ENCODE results near the gene RAB11B.
A peak's percentile ranks its signal among the peaks of the same experiment; 100 is the strongest.
"Not testable (repeated sequence)": the region's sequence is repeated elsewhere in the genome, so short reads cannot be mapped to it uniquely, and the experiment has no call there.

RAB11B gene
- 3.6 to 18.2 (median 8.6) reads per million in 18 experiments for total RNA-seq

DNA sequence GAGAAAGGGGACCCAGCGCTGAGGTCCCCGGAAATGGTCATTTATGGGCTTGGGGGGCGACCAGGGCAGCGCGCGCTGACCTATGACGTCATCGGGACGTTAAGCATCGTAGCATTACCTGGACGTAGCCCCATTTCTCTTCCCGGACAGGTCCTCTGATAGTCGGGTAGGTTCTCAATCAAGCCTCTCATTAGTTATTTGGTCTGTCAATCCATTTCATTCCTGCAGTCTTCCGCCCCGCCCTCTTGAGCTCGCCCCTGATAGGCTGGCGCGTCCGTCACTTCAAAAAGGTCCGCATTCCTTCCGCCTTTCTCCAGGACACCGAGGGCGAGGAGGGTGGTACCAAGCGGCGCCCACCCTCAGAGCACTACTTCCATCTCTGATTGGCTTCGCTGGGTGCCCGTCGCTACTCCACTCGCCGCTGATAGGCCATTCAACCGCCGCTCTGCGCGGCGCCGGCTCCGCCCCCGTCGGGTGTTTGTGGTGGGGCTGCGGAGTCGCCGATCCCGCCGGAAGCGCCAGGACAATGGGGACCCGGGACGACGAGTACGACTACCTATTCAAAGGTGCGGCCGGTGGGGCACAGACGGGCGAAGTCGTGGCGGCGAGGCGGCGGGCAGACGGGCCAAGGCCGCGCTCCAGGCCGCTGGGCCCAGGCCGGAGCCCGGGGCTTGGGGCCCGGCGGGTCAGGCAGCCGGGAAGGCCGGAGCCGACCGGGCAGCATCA, at the start of gene RAB11B:
RAB11B (plus strand) TSS at position 470 of the 726 bp plus-strand sequence; CDS start at position 527, 57 bp downstream.
- DNase-seq = peak; percentile 99 to 100

DNA sequence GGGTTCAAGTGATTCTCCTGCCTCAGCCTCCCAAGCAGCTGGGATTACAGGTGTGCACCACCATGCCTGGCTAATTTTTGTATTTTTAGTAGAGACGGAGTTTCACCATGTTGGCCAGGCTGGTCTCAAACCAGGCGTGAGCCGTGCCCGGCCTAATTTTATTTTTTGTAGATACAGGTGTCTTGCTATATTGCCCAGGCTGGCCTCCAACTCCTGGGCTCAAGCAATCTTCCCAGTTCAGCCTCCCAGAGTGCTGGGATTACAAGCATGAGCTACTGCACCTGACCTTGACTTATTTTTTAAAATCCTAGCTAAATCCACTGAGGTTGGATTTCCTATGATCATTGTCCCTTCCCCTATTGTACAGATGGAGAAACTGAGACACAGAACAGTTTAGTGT, 48.7 kb upstream of the RAB11B start:
- DNase-seq = not testable (repeated sequence)

DNA sequence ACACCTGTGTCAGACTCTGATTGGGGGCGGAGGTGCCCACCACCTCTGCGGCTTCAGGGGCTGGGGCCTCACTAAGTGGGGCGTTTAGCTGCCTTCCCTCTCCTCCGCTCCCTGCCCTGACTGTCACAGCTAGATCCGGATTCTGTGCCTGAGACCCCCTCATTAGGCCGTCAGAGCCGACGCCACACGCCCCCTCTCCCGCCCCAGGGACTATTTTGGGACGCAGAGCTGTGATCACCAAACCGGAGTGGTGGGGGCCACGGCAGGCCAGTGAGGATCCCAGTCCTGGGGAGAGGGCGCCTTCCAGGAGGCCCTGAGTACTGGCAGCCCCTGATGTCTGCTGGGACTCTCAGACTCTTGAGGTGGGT, 47.9 kb upstream of the RAB11B start:
- DNase-seq = no peak

DNA sequence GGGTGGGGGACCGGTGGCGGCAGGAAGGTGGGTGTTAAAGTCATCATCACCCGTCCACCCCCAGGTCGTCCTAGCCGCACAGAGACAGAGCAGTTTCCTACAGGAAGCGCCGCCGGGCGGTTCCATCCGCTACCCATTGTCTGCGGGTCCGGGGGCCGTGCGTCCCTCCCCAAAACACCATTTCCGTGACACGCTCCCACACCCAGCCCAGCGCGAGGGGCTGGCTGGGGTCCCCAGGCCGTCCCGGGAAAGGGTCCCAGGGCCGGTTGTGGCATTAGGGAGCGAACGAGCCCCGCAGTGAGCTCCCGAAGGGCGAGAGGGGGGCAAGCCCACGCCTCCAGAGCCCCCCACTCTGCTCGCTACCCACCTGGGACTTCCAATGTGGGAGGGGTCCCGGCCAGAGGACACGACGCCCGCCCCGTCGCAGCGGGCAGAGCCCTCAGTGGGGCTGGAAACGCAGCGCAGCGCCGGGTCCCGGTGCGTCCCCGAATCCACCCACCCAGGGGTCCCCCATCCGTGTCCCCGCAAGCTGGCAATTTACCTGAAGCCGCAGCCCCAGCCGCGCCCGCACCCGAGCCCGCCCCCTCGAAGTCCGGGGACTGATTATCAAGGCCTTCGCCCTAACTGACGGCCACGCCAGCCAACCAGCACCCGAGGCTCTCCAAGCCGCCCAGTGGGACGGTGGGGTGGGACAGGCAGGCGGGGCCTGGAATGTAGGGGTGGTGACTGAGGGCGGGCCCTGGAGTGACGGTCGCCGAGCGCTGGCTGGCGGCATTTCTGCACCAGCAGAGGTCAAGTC, 47.3 kb upstream of the RAB11B start, which contains the start of gene KANK3:
KANK3 (minus strand) TSS at position 579 of the 799 bp plus-strand sequence. CDS start 5,434 bp downstream, outside the sequence.
- DNase-seq = peak; percentile 96 to 98

DNA sequence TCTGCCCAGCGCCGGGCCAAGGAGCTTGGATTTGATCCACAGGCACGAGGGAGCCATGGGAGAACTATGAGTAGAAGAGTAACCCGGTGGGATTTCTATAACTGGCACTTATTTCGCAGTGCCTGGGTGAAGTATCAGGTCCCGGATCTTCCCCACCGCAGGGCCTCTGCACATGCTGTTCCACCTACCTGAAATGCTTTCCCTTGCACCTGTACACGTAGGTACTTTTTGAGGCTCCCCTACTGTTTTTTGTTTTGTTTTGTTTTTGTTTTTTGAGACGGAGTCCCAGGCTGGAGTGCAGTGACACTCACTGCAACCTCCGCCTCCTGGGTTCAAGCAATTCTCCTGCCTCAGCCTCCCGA, 46.7 kb upstream of the RAB11B start:
- DNase-seq = no peak

DNA sequence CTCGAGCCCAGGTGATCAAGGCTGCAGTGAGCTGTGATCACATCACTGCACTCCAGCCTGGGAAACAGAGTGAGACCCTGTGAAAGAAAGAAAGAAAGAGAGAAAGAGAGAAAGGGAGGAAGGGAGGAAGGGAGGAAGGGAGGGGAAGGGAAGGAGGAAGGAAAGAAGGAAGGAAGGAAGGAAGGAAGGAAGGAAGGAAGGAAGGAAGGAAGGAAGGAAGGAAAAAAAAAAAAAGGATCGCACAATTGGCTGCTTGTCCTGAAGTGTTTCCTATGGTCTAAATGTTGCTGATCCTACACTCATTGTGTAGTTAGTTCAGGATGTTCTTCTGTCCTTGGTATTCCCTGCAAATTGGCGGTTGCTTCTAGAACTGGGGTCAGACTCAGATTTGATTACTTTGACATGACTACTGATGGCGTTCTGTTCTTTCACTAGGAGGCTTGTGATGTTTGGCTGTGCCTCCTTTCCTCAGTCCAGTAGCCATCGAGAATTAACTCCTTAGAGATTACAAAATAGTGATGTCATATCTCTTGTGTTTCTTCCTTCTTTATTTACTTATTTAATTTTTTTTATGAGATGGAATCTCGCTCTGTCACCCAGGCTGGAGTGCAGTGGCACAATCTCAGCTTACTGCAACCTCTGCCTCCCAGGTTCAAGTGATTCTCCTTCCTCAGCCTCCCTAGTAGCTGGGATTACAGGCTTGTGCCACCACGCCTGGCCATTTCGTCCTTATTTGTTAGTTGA, 40.4 kb upstream of the RAB11B start:
- not testable (repeated sequence) for DNase-seq

- peak; percentile 29 to 42 for DNase-seq
Observed at GRCh38 chr19:8352134-8352827, 37.9 kb upstream of the RAB11B start.

DNA sequence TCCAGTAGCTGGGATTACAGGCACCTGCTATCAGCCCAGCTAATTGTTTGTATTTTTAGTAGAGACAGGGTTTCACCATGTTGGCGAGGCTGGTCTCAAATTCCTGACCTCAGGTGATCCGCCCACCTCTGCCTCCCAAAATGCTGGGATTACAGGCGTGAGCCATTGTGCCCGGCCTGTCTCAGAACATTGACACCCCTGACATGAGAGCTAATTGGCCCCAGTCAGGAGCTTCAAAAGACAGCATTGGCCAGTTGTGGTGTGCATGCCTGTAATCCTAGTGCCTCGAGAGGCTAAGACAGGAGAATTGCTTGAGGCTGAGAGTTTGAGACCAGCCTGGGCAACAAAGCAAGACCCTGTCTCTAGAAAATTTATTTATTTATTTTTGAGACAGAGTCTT, 37.3 kb upstream of the RAB11B start:
- not testable (repeated sequence) for DNase-seq

GRCh38 chr19:8355631-8356402, 34.3 kb upstream of the RAB11B start:
- DNase-seq = peak; percentile 87 to 94

DNA sequence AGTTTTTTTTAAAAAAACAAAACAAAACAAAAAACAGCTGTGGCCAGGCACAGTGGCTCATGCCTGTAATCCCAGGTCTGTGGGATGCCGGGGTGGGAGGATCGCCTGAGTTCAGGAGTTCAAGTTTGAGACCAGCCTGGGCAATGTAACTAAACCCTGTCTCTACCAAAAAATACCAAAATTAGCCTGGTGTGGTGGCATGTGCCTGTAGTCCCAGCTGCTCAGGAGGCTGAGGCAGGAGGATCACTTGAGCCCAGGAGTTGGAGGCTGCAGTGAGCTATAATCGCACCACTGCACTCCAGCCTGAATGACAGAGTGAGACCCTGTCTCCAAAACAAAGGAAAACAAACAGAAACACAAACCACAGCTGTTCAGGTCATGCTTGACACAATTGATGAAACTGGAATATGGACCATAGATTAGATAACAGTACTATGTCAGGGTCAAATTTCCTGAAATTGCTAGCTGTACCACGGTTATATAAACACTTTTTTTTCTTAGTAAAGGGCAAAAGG, 33.1 kb upstream of the RAB11B start:
- DNase-seq = no peak

GRCh38 chr19:8358948-8359347, 31.2 kb upstream of the RAB11B start:
- no peak for DNase-seq

GRCh38 chr19:8360196-8360595, 30.0 kb upstream of the RAB11B start:
- DNase-seq = no peak

DNA sequence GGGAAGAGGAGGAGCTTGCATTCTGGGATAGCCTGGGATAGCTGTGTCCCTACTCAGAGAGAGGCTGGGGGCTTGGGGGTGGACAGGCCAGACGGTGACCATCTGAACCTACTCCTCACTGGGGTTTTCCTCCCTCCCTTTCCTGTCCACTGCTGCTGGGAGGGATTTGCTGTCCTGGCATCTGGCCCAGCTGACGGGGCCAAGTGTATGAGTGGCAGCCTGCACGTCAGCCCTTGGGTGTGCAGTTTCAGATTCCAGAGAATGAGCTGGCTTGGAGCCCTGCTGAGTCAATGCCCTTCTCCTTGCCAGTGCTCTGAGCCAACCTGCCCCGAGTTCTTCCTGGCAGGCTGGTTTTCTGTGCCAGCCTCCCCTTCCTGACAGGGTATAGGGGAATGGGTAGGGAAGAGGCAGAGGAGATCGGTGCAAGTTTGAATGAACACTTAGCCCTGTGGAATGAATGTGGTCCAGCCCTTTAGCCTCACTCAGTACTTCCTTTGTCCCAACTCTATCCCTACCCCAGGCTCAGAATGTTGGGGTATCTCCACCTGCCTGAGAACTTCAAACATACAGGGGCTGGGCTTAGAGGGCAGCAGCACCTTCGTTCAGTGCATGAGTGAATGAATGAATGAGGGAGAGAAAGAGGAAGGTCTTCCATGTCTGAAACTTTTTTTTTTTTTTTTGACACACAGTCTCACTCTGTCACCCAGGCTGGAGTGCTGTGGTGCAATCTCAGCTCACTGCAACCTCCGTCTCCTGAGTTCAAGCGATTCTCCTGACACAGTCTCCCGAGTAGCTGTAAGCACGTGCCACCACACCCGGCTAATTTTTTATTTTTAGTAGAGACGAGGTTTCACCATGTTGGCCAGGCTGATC, 28.0 kb upstream of the RAB11B start:
- DNase-seq = peak; percentile 51 to 72

DNA sequence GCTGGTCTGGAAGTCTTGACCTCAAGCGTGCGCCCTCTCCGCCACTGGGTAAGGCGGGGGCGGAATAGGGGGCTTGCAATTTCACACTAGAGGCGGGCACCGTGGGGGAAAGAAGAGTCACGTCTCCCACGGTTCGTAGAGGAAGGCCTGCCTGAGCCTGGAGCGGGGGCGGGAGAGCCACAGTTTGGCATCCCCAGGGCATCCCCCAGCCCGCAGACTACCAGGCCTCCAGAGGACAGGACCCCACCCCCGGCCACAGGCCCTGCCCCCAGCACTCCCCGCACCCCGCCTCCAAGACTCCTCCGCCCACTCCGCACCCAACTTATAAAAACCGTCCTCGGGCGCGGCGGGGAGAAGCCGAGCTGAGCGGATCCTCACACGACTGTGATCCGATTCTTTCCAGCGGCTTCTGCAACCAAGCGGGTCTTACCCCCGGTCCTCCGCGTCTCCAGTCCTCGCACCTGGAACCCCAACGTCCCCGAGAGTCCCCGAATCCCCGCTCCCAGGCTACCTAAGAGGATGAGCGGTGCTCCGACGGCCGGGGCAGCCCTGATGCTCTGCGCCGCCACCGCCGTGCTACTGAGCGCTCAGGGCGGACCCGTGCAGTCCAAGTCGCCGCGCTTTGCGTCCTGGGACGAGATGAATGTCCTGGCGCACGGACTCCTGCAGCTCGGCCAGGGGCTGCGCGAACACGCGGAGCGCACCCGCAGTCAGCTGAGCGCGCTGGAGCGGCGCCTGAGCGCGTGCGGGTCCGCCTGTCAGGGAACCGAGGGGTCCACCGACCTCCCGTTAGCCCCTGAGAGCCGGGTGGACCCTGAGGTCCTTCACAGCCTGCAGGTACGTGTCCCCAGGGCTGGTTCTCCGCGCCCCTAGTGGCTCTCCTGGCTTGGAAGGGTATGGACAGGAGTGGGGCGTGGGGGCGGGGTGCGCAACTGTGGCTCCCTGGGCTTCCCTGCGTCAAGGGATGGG, 26.1 kb upstream of the RAB11B start, which contains the start of gene ANGPTL4:
ANGPTL4 (plus strand) TSS at position 353 of the 969 bp plus-strand sequence; CDS start at position 520, 167 bp downstream.
- DNase-seq = peak in 1 of 2 donors; percentile 34

DNA sequence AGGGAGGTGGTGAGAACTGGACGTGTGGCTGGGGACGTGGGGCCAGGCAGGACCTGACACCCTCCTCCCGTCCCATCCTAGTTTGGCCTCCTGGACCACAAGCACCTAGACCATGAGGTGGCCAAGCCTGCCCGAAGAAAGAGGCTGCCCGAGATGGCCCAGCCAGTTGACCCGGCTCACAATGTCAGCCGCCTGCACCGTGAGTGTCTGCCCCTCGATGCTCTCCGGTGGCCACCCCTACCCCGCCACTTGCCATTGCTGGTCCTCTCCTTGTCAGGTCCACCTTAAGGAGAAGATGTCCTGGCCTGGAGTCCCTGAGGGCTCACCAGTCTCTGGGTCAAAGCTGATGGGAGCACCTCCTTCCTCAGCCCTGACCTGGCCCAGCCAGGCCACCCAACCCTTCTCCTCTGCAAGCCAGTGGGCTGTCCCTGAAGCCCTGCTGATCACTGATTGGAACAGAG, 24.0 kb upstream of the RAB11B start:
- DNase-seq = no peak

- no peak for DNase-seq
Observed at GRCh38 chr19:8366961-8367326, 23.2 kb upstream of the RAB11B start.

DNA sequence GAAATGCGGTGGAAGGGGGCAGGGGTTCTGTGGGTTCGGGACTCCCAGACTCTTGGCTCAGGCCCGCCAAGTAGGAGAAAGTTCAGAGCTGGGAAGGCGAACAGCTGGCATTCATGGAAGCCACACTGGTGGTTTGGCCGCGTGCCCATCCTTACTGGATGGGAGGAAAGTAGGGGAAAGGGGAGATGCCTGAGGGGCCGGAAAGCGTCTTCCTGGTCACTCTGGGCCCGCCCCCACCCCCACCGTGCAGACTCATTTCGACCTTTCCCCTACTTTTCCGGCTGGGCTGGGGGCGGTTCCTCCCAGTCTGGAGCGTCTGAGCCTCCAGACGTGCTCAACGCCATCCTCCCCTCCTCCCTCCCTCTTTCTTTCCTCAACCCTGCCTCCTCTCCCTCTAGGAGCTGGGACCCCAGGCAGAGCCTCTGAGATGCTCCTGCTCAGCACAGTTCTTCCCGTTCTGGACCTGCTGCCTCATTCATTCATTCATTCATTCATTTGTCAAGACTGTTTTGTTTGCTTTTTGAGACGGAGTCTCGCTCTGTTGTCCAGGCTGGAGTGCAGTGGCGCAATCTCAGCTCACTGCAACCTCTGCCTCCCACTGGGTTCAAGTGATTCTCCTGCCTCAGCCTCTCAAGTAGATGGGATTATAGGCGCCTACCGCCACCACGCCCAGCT, 22.7 kb upstream of the RAB11B start:
- DNase-seq = no peak

Data from inflammatory macrophage (primary cell).